Muscle layer of duodenum (tissue), 2 donors: Measurements from ENCODE around the gene CPLX1.

ENCODE experiments used
- H3K27ac ChIP-seq: one replicate; pipeline ENCODE4 v1.7.0; 2013; ENCODE audit warnings: mild to moderate bottlenecking, low read length
- H3K27me3 ChIP-seq: one replicate; pipeline ENCODE4 v1.7.0; 2013; ENCODE audit warnings: low read depth, mild to moderate bottlenecking, control low read depth, low read length
- H3K36me3 ChIP-seq, 2 donors: one replicate each; pipeline ENCODE4 v1.7.0; 2013; ENCODE audit warnings: low read length in 2 of 2, control low read depth in 1 of 2, mild to moderate bottlenecking in 1 of 2; ENCODE audit not compliant: insufficient read depth in 2 of 2, control insufficient read depth in 1 of 2
- H3K4me1 ChIP-seq, 2 donors: one replicate each; pipeline ENCODE4 v1.7.0; 2013; ENCODE audit warnings: low read length in 2 of 2, mild to moderate bottlenecking in 2 of 2, control low read depth in 1 of 2, moderate library complexity in 1 of 2; ENCODE audit not compliant: insufficient read depth in 2 of 2, control insufficient read depth in 1 of 2
- H3K4me3 ChIP-seq, 2 donors: one replicate each; pipeline ENCODE4 v1.7.0; 2013; ENCODE audit warnings: low read length in 2 of 2, low read depth in 1 of 2, mild to moderate bottlenecking in 1 of 2
- H3K9me3 ChIP-seq, 2 donors: one replicate each; pipeline ENCODE4 v1.7.0; 2013; ENCODE audit warnings: low read length in 2 of 2, control low read depth in 1 of 2, mild to moderate bottlenecking in 1 of 2; ENCODE audit not compliant: control insufficient read depth in 1 of 2
- donor health status: healthy.

Gene CPLX1

GRCh38 chr4:854356-854755, 28.4 kb upstream of the CPLX1 start:
- no peaks in the 10 kb centered on the region for H3K4me1 ChIP-seq
- H3K27ac ChIP-seq: no peak overlapping the region
- H3K9me3 ChIP-seq: no peaks in the 10 kb centered on the region
- H3K36me3 ChIP-seq: peaks cover 27 to 71% of the 10 kb centered on the region in 2 donors
- H3K27me3 ChIP-seq: no peaks in the 10 kb centered on the region
- no peak overlapping the region for H3K4me3 ChIP-seq

DNA sequence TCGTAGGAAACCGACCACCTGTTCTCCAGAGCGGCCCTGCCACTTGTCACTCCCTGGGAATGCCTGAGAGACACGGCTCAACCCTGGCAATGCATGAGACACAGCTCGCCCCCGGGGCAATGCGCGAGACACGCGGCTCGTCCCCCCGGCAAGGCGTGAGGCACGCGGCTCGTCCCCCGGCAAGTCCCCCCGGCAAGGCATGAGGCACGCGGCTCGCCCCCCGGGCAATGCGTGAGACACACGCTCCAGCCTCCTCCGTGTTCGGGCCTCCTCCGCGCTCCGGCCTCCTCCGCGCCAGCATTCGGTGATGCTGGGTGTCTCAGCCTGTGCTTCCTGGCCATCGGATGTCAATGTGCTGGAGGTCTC, 27.5 kb upstream of the CPLX1 start:
- H3K27ac ChIP-seq: no peak overlapping the region
- no peaks in the 10 kb centered on the region for H3K27me3 ChIP-seq
- H3K4me1 ChIP-seq: no peaks in the 10 kb centered on the region
- H3K36me3 ChIP-seq: peaks cover 22 to 71% of the 10 kb centered on the region in 2 donors
- no peaks in the 10 kb centered on the region for H3K9me3 ChIP-seq
- no peak overlapping the region for H3K4me3 ChIP-seq

- H3K27me3 ChIP-seq: no peaks in the 10 kb centered on the region
- no peak overlapping the region for H3K4me3 ChIP-seq
- no peaks in the 10 kb centered on the region for H3K9me3 ChIP-seq
- H3K27ac ChIP-seq: no peak overlapping the region
- H3K4me1 ChIP-seq: no peaks in the 10 kb centered on the region
- peaks cover 7 to 67% of the 10 kb centered on the region in 2 donors for H3K36me3 ChIP-seq
Observed at GRCh38 chr4:851701-852430, 25.9 kb upstream of the CPLX1 start.

GRCh38 chr4:850323-850945, 24.5 kb upstream of the CPLX1 start:
- Histone ChIP-seq H3K9me3 (no peaks in the 10 kb centered on the region), H3K27me3 (no peaks in the 10 kb centered on the region), H3K4me3 (no peak overlapping the region), H3K4me1 (no peaks in the 10 kb centered on the region), H3K27ac (no peak overlapping the region), H3K36me3 (peaks cover 3 to 62% of the 10 kb centered on the region in 2 donors)

GRCh38 chr4:849478-850175, 23.7 kb upstream of the CPLX1 start:
- Histone ChIP-seq H3K4me1 (no peaks in the 10 kb centered on the region), H3K27ac (no peak overlapping the region), H3K4me3 (no peak overlapping the region), H3K9me3 (no peaks in the 10 kb centered on the region), H3K27me3 (no peaks in the 10 kb centered on the region), H3K36me3 (peaks cover 3 to 62% of the 10 kb centered on the region in 2 donors)

GRCh38 chr4:848803-849477, 23.0 kb upstream of the CPLX1 start:
- H3K27ac ChIP-seq: no peak overlapping the region

GRCh38 chr4:848307-848691, 22.4 kb upstream of the CPLX1 start:
- Histone ChIP-seq H3K36me3 (peaks cover 3 to 56% of the 10 kb centered on the region in 2 donors), H3K4me3 (no peak overlapping the region), H3K27me3 (no peaks in the 10 kb centered on the region), H3K27ac (no peak overlapping the region), H3K9me3 (no peaks in the 10 kb centered on the region), H3K4me1 (no peaks in the 10 kb centered on the region)

More at GRCh38 chr4:848803-849477, 23.0 kb upstream of the CPLX1 start:
- no peaks in the 10 kb centered on the region for H3K27me3 ChIP-seq
- H3K36me3 ChIP-seq: peaks cover 3 to 56% of the 10 kb centered on the region in 2 donors
- no peaks in the 10 kb centered on the region for H3K4me1 ChIP-seq
- H3K4me3 ChIP-seq: no peak overlapping the region
- H3K9me3 ChIP-seq: no peaks in the 10 kb centered on the region

GRCh38 chr4:845836-846251, 19.9 kb upstream of the CPLX1 start:
- no peaks in the 10 kb centered on the region for H3K27me3 ChIP-seq
- H3K9me3 ChIP-seq: no peaks in the 10 kb centered on the region
- no peaks in the 10 kb centered on the region for H3K4me1 ChIP-seq
- H3K27ac ChIP-seq: no peak overlapping the region
- H3K4me3 ChIP-seq: no peak overlapping the region
- peaks cover 2 to 35% of the 10 kb centered on the region in 2 donors for H3K36me3 ChIP-seq

GRCh38 chr4:845233-845835, 19.4 kb upstream of the CPLX1 start:
- Histone ChIP-seq H3K36me3 (peaks cover 0 to 31% of the 10 kb centered on the region in 2 donors), H3K4me3 (no peak overlapping the region), H3K27me3 (no peaks in the 10 kb centered on the region), H3K9me3 (no peaks in the 10 kb centered on the region), H3K4me1 (no peaks in the 10 kb centered on the region), H3K27ac (no peak overlapping the region)

- Histone ChIP-seq H3K9me3 (no peaks in the 10 kb centered on the region), H3K4me1 (no peaks in the 10 kb centered on the region), H3K36me3 (peaks cover 0 to 26% of the 10 kb centered on the region in 2 donors), H3K27ac (no peak overlapping the region), H3K27me3 (no peaks in the 10 kb centered on the region), H3K4me3 (no peak overlapping the region)
Observed at GRCh38 chr4:844752-845232, 18.9 kb upstream of the CPLX1 start.
